Measurements from ENCODE around the gene RPEL1. TPM values are rescaled to one million over a fixed set of nuclear protein-coding genes. Genes with fewer than 3 reads are reported as not detected.
"Not testable (repeated sequence)": the region's sequence is repeated elsewhere in the genome, so short reads cannot be mapped to it uniquely, and the experiment has no call there.

RPEL1 gene
- total RNA-seq, 4 donors from 2014 or later: not detected

DNA sequence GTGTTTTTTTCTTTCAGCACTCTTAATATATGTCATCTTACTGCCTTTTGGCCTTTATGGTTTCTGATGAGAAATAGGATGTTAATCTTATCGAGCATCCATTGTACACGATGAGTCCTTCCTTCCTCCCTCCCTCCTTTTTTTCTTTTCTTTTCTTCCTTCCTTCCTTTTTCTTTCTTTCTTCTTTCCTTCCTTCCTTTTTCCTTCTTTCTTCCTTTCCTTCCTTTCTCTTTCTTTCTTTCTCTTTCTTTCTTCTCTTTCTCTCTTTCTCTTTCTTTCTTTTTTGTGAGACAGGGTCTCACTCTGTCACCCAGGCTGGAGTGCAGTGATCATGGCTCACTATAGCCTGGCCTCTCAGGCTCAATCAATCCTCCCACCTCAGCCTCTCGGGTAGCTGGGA lies 8.4 kb downstream of the RPEL1 start:
- no peak for TF ChIP-seq POLR2A (IDR thresholded peaks at IDR 0.05)
- Histone ChIP-seq H3K36me3 (no peaks in the 10 kb centered on the region), H3K9me3 (no peaks in the 10 kb centered on the region), H3K27ac (no peak overlapping the region), H3K4me3 (replicated peaks in 1 of 3) (no peak overlapping the region), H3K27me3 (no peaks in the 10 kb centered on the region), H3K4me1 (no peaks in the 10 kb centered on the region)
- 75% methylated on average over 3 of the region's 3 CpGs for WGBS, 2 donors
- intact Hi-C loops (cut with DNase I): no loop called here
- no peak for DNase-seq

- TF ChIP-seq, protein P1, sequence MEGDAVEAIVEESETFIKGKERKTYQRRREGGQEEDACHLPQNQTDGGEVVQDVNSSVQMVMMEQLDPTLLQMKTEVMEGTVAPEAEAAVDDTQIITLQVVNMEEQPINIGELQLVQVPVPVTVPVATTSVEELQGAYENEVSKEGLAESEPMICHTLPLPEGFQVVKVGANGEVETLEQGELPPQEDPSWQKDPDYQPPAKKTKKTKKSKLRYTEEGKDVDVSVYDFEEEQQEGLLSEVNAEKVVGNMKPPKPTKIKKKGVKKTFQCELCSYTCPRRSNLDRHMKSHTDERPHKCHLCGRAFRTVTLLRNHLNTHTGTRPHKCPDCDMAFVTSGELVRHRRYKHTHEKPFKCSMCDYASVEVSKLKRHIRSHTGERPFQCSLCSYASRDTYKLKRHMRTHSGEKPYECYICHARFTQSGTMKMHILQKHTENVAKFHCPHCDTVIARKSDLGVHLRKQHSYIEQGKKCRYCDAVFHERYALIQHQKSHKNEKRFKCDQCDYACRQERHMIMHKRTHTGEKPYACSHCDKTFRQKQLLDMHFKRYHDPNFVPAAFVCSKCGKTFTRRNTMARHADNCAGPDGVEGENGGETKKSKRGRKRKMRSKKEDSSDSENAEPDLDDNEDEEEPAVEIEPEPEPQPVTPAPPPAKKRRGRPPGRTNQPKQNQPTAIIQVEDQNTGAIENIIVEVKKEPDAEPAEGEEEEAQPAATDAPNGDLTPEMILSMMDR (IDR thresholded peaks at IDR 0.05): no peak
- TF ChIP-seq POLR2A (IDR thresholded peaks at IDR 0.05): no peak
- no peaks in the 10 kb centered on the region for H3K9me3 ChIP-seq
- no peaks in the 10 kb centered on the region for H3K27me3 ChIP-seq
- H3K4me3 ChIP-seq (replicated peaks in 1 of 3): no peak overlapping the region
- H3K4me1 ChIP-seq: no peaks in the 10 kb centered on the region
- WGBS, 2 donors: 67 to 77% methylated on average over 4 of the region's 4 CpGs
- H3K36me3 ChIP-seq: no peaks in the 10 kb centered on the region
- DNase-seq: no peak
- intact Hi-C loops (cut with DNase I): no loop called here
- H3K27ac ChIP-seq: no peak overlapping the region
Measured at GRCh38 chr10:103254538-103255325, 9.0 kb downstream of the RPEL1 start.

DNA sequence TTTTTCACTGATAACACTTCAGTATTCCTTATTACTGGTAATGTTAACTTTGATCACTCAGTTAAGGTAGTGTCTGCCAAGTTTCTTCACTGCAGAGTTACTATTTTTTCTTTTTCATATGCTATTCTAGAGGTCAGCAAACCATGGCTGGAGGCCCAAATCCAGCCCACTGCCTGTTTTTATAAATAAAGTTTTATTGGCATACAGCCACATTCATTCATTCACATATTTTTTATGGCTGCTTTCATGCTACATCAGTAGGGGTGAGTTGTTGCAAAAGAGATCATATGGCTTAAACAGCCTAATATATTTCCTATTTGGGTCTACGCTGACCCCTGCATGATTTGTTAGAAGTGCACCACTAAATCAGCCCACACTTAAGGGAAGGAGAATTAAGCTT lies 10.9 kb downstream of the RPEL1 start:
- H3K36me3 ChIP-seq: no peaks in the 10 kb centered on the region
- 78 to 94% methylated on average over 1 of the region's 1 CpG for WGBS, 2 donors
- intact Hi-C loops (cut with DNase I): no loop called here

GRCh38 chr10:103257812-103258211 lies 12.1 kb downstream of the RPEL1 start:
- intact Hi-C loops (cut with DNase I): no loop called here
- Histone ChIP-seq H3K4me1 (no peaks in the 10 kb centered on the region), H3K9me3 (no peaks in the 10 kb centered on the region), H3K36me3 (no peaks in the 10 kb centered on the region), H3K27ac (no peak overlapping the region), H3K4me3 (replicated peaks in 1 of 3) (no peak overlapping the region), H3K27me3 (no peaks in the 10 kb centered on the region)
- DNase-seq: no peak
- no peak for TF ChIP-seq POLR2A (IDR thresholded peaks at IDR 0.05)
- TF ChIP-seq, protein P1 (IDR thresholded peaks at IDR 0.05): no peak

More for the DNA sequence above, 10.9 kb downstream of the RPEL1 start:
- Histone ChIP-seq H3K4me1 (no peaks in the 10 kb centered on the region), H3K27ac (no peak overlapping the region), H3K4me3 (replicated peaks in 1 of 3) (no peak overlapping the region), H3K27me3 (no peaks in the 10 kb centered on the region), H3K9me3 (no peaks in the 10 kb centered on the region)
- TF ChIP-seq POLR2A (IDR thresholded peaks at IDR 0.05): no peak
- TF ChIP-seq, protein P1 (IDR thresholded peaks at IDR 0.05): no peak
- DNase-seq: no peak

DNA sequence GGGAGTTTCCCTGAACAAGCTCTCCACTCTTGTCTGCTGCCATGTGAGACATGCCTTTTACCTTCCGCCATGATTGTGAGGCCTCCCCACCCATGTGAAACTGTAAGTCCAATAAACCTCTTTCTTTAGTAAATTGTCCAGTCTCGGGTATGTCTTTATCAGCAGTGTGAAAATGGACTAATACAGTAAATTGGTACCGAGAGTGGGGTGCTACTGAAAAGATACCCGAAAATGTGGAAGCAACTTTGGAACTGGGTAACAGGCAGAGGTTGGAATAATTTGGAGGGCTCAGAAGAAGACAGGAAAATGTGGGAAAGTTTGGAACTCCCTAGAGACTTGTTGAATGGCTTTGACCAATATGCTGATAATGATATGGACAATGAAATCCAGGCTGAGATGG lies 13.2 kb downstream of the RPEL1 start:
- H3K4me3 ChIP-seq (replicated peaks in 1 of 3); H3K4me1 ChIP-seq; DNase-seq; H3K9me3 ChIP-seq; H3K27me3 ChIP-seq; H3K36me3 ChIP-seq; intact Hi-C loops (cut with DNase I); H3K27ac ChIP-seq: not testable (repeated sequence)
- WGBS, 2 donors: 88% methylated on average over 4 of the region's 4 CpGs

DNA sequence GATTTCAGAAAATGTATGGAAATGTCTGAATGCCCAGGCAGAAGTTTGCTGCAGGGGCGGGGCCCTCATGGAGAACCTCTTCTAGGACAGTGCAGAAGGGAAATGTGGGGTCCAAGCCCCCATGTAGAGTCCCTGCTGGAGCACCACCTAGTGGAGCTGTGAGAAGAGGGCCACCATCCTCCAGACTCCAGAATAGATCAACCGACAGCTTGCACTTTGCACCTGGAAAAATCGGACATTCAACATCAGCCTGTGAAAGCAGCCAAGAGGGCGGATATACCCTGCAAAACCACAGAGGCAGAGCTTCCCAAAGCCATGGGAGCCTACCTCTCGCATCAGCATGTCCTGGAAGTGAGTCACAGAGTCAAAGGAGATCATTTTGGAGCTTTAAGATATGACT lies 14.3 kb downstream of the RPEL1 start:
- DNase-seq: no peak
- TF ChIP-seq POLR2A (IDR thresholded peaks at IDR 0.05): no peak
- TF ChIP-seq, protein P1 (IDR thresholded peaks at IDR 0.05): no peak
- Histone ChIP-seq H3K27ac (no peak overlapping the region), H3K4me3 (replicated peaks in 1 of 3) (no peak overlapping the region), H3K9me3 (no peaks in the 10 kb centered on the region), H3K36me3 (no peaks in the 10 kb centered on the region), H3K4me1 (no peaks in the 10 kb centered on the region), H3K27me3 (no peaks in the 10 kb centered on the region)
- intact Hi-C loops (cut with DNase I): no loop called here
- WGBS, 2 donors: 92 to 94% methylated on average over 5 of the region's 5 CpGs
